Posterior cingulate gyrus (tissue), 11 donors: ENCODE results near the gene SNED1.

Experiments
- DNase-seq, 10 donors: peaks; one replicate each; pipeline versions ENCODE4 v3.0.0 to v3.0.0-alpha.2; 2020 to 2021; ENCODE audit warnings: mixed read lengths in 3 of 10
- intact Hi-C: fragments of 100-400 bp; cut with DNase I; formaldehyde crosslinking; loops from one replicate; pipeline ENCODE4 v1.15.1; 2023

Gene SNED1

GRCh38 chr2:241111440-241111805, 113.0 kb downstream of the SNED1 start:
- peak in 2 of 10 donors; percentile 52 to 78 for DNase-seq
- intact Hi-C loops = no loop called here

GRCh38 chr2:241112046-241112445, 113.6 kb downstream of the SNED1 start:
- intact Hi-C loops = no loop called here
- DNase-seq = peak in 1 of 10 donors; percentile 46

GRCh38 chr2:241112592-241112991, 114.2 kb downstream of the SNED1 start:
- intact Hi-C loops = no loop called here
- DNase-seq = peak in 3 of 10 donors; percentile 31 to 78 (median 44)

GRCh38 chr2:241114836-241115235, 116.4 kb downstream of the SNED1 start:
- DNase-seq = peak in 2 of 10 donors; percentile 31 to 54
- intact Hi-C loops = no loop called here

- DNase-seq = peak in 1 of 10 donors; percentile 12
- intact Hi-C loops = no loop called here
Measured at GRCh38 chr2:241115361-241115760, 116.9 kb downstream of the SNED1 start.

GRCh38 chr2:241116606-241117560, 118.5 kb downstream of the SNED1 start:
- peak in 3 of 10 donors; percentile 64 to 67 (median 67) for DNase-seq

GRCh38 chr2:241118737-241119505, 120.5 kb downstream of the SNED1 start:
- intact Hi-C loops = no loop called here
- peak in 2 of 10 donors; percentile 31 to 83 for DNase-seq

More at GRCh38 chr2:241116606-241117560, 118.5 kb downstream of the SNED1 start:
- intact Hi-C loops = no loop called here

GRCh38 chr2:241120440-241120839, 122.0 kb downstream of the SNED1 start:
- intact Hi-C loops = no loop called here

GRCh38 chr2:241121008-241121407, 122.6 kb downstream of the SNED1 start:
- no peak for DNase-seq
- intact Hi-C loops = no loop called here

More at GRCh38 chr2:241120440-241120839, 122.0 kb downstream of the SNED1 start:
- no peak for DNase-seq

- peak in 3 of 10 donors; percentile 50 to 81 (median 72) for DNase-seq
Measured at GRCh38 chr2:241122376-241123002, 124.1 kb downstream of the SNED1 start.

GRCh38 chr2:241123816-241124536, 125.6 kb downstream of the SNED1 start:
- DNase-seq = peak in 8 of 10 donors; percentile 34 to 91 (median 54)
- intact Hi-C loops = no loop called here

More at GRCh38 chr2:241122376-241123002, 124.1 kb downstream of the SNED1 start:
- intact Hi-C loops = no loop called here

GRCh38 chr2:241125626-241126025, 127.2 kb downstream of the SNED1 start:
- DNase-seq = peak in 3 of 10 donors; percentile 39 to 85 (median 54)

GRCh38 chr2:241126201-241126611, 127.8 kb downstream of the SNED1 start:
- DNase-seq = peak in 3 of 10 donors; percentile 54 to 71 (median 68)

More at GRCh38 chr2:241125626-241126025, 127.2 kb downstream of the SNED1 start:
- intact Hi-C loops = no loop called here

GRCh38 chr2:241126771-241127202, 128.4 kb downstream of the SNED1 start:
- intact Hi-C loops = no loop called here
- peak in 2 of 10 donors; percentile 44 to 71 for DNase-seq

More at GRCh38 chr2:241126201-241126611, 127.8 kb downstream of the SNED1 start:
- intact Hi-C loops = no loop called here

GRCh38 chr2:241128266-241128665, 129.8 kb downstream of the SNED1 start:
- intact Hi-C loops = no loop called here
- peak in 2 of 10 donors; percentile 17 to 55 for DNase-seq

GRCh38 chr2:241129086-241129871, 130.9 kb downstream of the SNED1 start:
- intact Hi-C loops = no loop called here

GRCh38 chr2:241130316-241130715, 131.9 kb downstream of the SNED1 start:
- DNase-seq = peak in 3 of 10 donors; percentile 28 to 77 (median 68)
- intact Hi-C loops = no loop called here

More at GRCh38 chr2:241129086-241129871, 130.9 kb downstream of the SNED1 start:
- DNase-seq = peak in 2 of 10 donors; percentile 35 to 59

- peak in 1 of 10 donors; percentile 36 for DNase-seq
- intact Hi-C loops = no loop called here
Measured at GRCh38 chr2:241131531-241131930, 133.1 kb downstream of the SNED1 start.
